ENCODE measurements around the gene ATRN. TPM values are rescaled to one million over a fixed set of nuclear protein-coding genes. Genes with fewer than 3 reads are reported as not detected.

The ATRN gene
- total RNA-seq, 1 donor from 2014 or later: 30.6 TPM

- no peaks in the 10 kb centered on the region for H3K36me3 ChIP-seq (ENCODE audit: control insufficient read depth, insufficient read depth, low read length)
- TF ChIP-seq CTCF (IDR thresholded peaks at IDR 0.05; ENCODE audit: insufficient read depth, low read length, poor library complexity, severe bottlenecking): no peak
These were observed 38.0 kb upstream of the ATRN start for GRCh38 chr20:3432844-3433243.

GRCh38 chr20:3433744-3434143 is 37.1 kb upstream of the ATRN start:
- no peak for TF ChIP-seq CTCF (IDR thresholded peaks at IDR 0.05; ENCODE audit: insufficient read depth, low read length, poor library complexity, severe bottlenecking)
- H3K27me3 ChIP-seq (ENCODE audit: control insufficient read depth, insufficient read depth, low read length): no peaks in the 10 kb centered on the region
- no peak overlapping the region for H3K4me3 ChIP-seq (ENCODE audit: low read depth, low read length)
- H3K36me3 ChIP-seq (ENCODE audit: control insufficient read depth, insufficient read depth, low read length): no peaks in the 10 kb centered on the region
- no peak for DNase-seq (ENCODE audit: low read depth)

More at GRCh38 chr20:3432844-3433243, 38.0 kb upstream of the ATRN start:
- DNase-seq (ENCODE audit: low read depth): no peak
- H3K4me3 ChIP-seq (ENCODE audit: low read depth, low read length): no peak overlapping the region
- H3K27me3 ChIP-seq (ENCODE audit: control insufficient read depth, insufficient read depth, low read length): no peaks in the 10 kb centered on the region

- Histone ChIP-seq H3K36me3 (ENCODE audit: control insufficient read depth, insufficient read depth, low read length) (no peaks in the 10 kb centered on the region), H3K4me3 (ENCODE audit: low read depth, low read length) (no peak overlapping the region), H3K27me3 (ENCODE audit: control insufficient read depth, insufficient read depth, low read length) (no peaks in the 10 kb centered on the region)
- no peak for DNase-seq (ENCODE audit: low read depth)
- TF ChIP-seq CTCF (IDR thresholded peaks at IDR 0.05; ENCODE audit: insufficient read depth, low read length, poor library complexity, severe bottlenecking): no peak
These were observed 36.6 kb upstream of the ATRN start for GRCh38 chr20:3434232-3434631.

- no peak overlapping the region for H3K4me3 ChIP-seq (ENCODE audit: low read depth, low read length)
- DNase-seq (ENCODE audit: low read depth): no peak
- no peaks in the 10 kb centered on the region for H3K36me3 ChIP-seq (ENCODE audit: control insufficient read depth, insufficient read depth, low read length)
- H3K27me3 ChIP-seq (ENCODE audit: control insufficient read depth, insufficient read depth, low read length): no peaks in the 10 kb centered on the region
- no peak for TF ChIP-seq CTCF (IDR thresholded peaks at IDR 0.05; ENCODE audit: insufficient read depth, low read length, poor library complexity, severe bottlenecking)
These were observed 33.8 kb upstream of the ATRN start for GRCh38 chr20:3436864-3437574.

- DNase-seq (ENCODE audit: low read depth): no peak
- H3K4me3 ChIP-seq (ENCODE audit: low read depth, low read length): no peak overlapping the region
- TF ChIP-seq CTCF (IDR thresholded peaks at IDR 0.05; ENCODE audit: insufficient read depth, low read length, poor library complexity, severe bottlenecking): no peak
These were observed 24.0 kb upstream of the ATRN start for GRCh38 chr20:3446779-3447178.

GRCh38 chr20:3447321-3447720 is 23.5 kb upstream of the ATRN start:
- TF ChIP-seq CTCF (IDR thresholded peaks at IDR 0.05; ENCODE audit: insufficient read depth, low read length, poor library complexity, severe bottlenecking): no peak
- H3K27me3 ChIP-seq (ENCODE audit: control insufficient read depth, insufficient read depth, low read length): no peaks in the 10 kb centered on the region
- no peak overlapping the region for H3K4me3 ChIP-seq (ENCODE audit: low read depth, low read length)
- no peak for DNase-seq (ENCODE audit: low read depth)
- no peaks in the 10 kb centered on the region for H3K36me3 ChIP-seq (ENCODE audit: control insufficient read depth, insufficient read depth, low read length)

More at GRCh38 chr20:3446779-3447178, 24.0 kb upstream of the ATRN start:
- no peaks in the 10 kb centered on the region for H3K36me3 ChIP-seq (ENCODE audit: control insufficient read depth, insufficient read depth, low read length)
- no peaks in the 10 kb centered on the region for H3K27me3 ChIP-seq (ENCODE audit: control insufficient read depth, insufficient read depth, low read length)

Measured in kidney epithelial cell (primary cell).